GM18519 (cell line): ENCODE data around the gene BAHCC1.
"Not testable (repeated sequence)": the region's sequence is repeated elsewhere in the genome, so short reads cannot be mapped to it uniquely, and the experiment has no call there.

Experiments used
- ATAC-seq: cut with Tn5 transposase; IDR thresholded peaks from one replicate; pipeline ENCODE4 v1.9.1; 2021; ENCODE audit warnings: mild to moderate bottlenecking, moderate library complexity; ENCODE audit not compliant: unreplicated experiment, low FRiP score

Gene BAHCC1

GRCh38 chr17:81394921-81395599 is at the start of gene BAHCC1:
Gene BAHCC1 (plus strand): TSS chr17:81395457. CDS start chr17:81399740, 4,283 bp downstream.
- ATAC-seq: no peak

DNA sequence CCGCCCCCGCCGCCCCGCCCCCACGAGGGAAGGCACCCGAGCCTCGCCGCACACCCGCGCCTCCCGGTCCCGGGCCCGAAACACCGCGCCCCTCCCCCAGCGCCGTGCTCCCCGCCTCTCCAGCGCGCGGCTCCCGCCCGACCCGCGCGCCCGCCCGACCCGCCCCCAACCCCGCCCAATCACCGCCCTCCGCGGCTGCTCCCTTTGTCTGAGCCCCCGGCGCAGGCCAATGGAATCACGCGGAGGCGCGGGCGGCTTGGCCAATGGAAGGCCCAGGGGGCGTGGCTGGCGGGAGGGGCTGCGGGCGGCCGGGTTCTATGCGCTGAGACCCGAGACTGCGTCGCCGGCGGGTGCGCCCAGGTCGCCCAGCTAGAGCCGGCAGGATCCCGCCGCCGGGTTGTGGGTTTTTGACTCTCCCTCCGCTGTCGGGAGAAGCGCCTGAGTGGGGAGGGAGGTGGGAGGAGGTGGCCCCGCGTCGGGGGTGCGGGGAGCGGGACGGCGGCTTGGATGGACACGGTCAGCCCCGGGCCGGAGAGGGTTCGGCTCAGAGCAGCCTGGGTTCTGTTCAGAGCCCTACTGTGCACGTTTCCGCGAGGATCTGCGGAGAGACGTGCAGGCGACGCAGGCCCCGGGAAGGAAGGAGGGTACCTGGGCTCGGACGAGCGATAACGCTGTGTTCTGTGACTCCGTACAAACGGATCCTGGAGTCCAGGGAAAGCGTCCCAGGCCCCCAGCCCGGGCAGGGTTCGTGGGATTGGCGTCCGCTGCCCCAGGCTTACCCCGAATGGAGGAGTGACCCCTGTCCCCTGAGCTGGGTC is 49.0 kb upstream of the BAHCC1 start:
- peak; percentile 69 for ATAC-seq

GRCh38 chr17:81346908-81347349 is 48.3 kb upstream of the BAHCC1 start:
- no peak for ATAC-seq

DNA sequence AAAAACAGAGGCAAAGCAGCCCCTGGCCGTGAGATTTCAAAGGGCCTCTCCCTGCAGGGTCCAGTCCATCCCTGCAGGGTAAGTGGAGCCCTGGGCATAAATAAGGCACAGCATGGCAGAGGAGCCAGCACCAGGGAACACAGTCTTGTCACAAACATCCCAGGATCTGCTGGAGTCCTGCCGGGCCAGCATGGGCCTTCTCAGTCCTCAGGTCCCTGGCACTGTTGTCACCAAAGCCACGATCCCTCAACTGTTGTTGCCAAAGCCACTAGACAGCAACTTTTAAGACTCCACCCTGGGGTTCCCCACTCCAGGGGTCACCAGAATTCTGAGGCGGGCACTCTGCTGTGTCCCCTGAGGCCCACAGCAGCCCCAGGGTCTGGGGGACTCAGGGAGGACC is 47.8 kb upstream of the BAHCC1 start:
- ATAC-seq: no peak

DNA sequence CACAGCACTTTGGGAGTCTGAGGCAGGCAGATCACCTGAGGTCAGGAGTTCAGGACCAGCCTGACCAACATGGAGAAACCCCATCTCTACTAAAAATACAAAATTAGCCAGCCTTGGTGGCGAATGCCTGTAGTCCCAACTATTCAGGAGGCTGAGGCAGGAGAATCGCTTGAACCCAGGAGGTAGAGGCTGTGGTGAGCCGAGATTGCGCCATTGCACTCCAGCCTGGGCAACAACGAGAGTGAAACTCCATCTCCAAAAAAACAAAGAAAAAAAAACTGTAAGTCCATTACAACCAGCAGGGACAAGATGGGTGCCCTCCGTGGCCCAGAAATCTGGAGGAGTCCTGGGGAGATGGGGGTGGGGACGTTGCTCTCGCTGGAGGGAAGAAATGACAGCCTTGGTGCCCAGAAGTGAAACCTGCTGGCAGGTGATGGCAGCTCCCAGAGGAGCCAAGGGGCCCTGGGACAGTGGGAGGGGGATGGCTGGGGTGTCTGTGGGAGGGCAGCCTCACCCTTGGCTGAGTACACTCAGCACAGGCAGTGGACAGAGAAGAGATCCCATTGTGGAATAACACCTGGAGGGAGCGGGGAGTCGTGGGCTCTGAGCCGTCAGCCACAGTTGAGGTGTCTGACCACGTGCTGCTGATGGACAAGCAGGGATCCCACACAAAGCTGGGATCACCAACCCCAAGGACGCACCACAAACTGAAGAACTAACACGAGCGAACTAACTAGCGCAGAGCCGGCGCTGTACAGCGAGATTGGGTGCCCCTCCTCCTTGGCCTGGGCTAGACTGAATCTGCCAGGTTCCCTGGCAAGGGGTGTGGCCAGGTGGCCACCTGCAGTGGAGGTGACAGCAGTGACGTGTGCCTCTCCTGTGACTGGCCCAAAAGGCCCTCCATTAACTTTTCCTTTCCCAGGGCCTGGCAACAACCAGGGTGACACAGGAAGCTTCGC is 46.9 kb upstream of the BAHCC1 start:
- no peak for ATAC-seq

DNA sequence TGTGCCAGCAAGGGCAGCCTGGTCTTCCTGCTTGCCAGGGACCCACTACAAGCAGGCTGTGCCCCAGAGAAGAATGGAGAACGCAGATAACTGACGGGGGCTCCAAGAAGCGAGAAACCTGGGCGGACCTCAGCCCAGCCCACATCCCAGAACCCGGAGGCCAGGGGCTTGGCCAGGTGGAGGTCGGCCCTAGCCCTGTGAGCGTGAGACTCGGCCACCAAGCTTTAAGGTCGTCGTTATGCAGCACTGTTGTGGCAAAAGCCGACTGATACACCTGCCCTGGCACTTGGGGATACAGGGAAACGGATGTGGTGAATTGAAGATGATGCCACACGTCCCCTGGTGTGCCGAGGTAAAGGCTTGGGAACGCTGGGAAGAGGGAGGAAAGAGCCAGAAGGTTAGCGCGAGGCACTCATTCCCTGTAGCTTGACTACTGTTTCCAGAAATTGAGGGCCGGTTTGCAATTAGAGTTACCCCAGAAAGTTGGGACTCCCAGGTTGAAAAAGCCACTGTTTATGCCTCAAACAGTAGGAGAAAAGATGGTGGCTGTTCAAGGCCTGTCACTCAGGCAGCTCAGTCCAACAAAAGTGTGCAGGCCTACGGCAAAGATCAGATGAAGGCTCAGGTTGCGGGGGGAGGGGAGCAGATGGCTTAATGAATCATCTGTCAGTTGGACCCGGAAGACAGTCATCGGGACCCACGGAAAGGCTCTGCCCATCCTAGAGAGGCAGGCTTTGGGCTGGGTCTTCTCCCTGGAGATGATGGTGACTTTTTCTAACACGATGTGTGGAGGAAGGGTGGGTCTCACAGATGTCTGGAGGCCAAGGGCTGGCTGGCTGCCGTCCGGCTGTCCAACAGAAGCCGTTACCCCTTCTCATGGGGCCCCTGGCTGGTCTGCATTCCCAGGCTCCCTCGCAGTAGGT is 45.6 kb upstream of the BAHCC1 start:
- no peak for ATAC-seq

DNA sequence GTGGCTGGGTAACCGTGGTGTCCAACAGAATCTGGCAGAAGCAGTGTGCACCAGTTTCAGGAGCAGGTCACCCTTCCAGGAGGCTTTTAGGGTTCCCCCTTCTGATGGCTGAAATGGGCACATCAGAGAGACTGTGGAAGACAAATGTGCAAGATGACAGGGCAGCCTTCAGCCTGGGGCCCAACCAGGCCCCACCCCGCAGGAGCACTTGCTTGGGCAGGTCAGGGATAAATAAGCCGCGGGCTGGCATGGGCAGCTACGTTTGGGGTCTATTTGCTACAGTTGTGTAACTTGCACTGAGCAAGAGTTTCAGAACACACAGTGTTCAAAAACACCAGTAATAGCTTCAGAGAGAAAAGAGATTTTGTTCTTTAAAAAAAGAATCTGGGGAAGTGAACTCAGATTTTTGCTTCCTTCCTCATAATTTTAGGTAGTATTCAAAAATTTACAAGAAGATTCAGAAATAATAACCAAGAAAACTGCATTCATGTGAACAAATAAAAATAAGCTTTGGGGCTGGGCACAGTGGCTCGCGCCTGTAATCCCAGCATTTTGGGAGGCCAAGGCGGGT is 44.9 kb upstream of the BAHCC1 start:
- no peak for ATAC-seq

- not testable (repeated sequence) for ATAC-seq
Measured at GRCh38 chr17:81351329-81352052, 43.8 kb upstream of the BAHCC1 start.

DNA sequence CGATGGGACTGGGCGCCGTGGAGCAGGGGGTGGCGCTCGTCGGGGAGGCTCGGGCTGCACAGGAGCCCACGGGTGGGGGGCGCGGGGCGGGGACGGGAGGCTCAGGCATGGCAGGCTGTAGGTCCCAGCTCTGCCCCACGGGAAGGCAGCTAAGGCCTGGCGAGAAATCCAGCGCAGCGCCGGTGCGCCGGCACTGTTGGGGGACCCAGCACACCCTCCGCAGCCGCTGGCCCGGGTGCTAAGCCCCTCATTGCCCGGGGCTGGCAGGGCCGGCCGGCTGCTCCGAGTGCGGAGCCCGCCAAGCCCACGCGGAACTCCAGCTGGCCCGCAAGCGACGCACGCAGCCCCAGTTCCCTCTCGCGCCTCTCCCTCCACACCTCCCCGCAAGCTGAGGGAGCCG is 43.2 kb upstream of the BAHCC1 start:
- ATAC-seq: not testable (repeated sequence)

DNA sequence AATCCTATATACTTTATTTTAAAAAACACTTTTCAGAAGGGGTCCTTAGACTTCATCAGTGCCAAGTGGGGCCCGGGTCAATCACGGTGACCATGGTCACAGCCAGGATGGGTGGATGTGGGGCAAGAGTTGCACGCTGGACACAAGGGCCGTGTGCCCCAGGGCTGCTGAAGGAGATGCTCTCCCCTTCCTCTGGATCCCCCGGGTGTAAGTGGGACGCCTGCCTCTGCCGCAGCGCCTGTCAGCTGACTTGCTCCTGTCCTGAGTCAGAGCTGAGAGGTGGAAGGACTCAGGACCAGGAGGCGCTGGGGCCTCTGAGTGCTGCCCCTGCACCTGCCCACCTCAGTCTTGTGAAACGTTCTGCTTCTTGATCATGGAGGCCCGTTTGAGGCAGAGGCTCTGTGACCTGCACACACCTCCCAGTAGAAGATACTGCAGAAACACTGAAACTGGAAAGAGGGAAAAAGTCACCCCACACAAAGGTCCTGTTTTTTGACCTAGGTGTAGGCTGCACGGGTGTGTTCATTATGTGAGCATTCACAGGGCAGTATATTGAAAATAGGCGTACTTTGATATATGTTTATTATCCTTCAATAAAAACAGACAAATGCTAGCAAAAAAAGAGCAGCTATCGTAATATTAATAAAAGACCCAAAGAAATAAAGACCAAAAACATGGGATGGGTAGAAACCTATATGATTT is 40.9 kb upstream of the BAHCC1 start:
- ATAC-seq: no peak

GRCh38 chr17:81354954-81355347 is 40.3 kb upstream of the BAHCC1 start:
- no peak for ATAC-seq

DNA sequence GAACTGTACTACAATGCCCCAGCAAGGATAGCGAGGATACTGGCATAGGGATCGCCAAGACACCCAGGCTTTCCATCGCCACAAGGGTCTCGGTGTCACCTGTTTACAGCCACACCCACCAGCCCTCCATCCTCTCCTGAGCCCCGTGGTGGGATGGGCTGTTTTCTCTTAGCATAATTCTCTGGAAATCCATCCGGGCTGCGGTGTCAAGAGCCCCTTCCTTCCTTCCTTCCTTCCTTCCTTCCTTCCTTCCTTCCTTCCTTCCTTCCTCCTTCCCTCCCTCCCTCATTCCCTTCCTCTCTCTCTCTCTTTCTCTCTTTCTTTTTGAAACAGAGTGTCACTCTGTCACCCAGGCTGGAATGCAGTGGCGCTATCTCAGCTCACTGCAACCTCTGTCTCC is 36.0 kb upstream of the BAHCC1 start:
- ATAC-seq: no peak

DNA sequence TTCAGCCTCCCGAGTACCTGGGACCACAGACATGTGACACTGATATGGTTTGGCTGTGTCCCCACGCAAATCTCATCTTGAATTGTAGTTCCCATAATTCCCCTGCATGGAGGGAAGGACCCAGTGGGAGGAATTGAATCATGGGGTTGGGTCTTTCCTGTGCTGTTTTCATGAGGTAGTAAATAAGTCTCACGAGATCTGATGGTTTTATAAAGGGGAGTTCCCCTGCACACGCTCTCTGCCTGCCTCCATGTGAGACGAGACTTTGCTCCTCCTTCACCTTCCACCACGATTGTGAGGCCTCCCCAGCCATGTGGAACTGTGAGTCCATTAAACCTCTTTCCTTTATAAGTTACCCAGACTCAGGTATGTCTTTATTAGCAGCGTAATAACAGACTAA is 33.3 kb upstream of the BAHCC1 start:
- ATAC-seq: not testable (repeated sequence)

GRCh38 chr17:81364278-81365147 is 30.7 kb upstream of the BAHCC1 start:
- no peak for ATAC-seq

DNA sequence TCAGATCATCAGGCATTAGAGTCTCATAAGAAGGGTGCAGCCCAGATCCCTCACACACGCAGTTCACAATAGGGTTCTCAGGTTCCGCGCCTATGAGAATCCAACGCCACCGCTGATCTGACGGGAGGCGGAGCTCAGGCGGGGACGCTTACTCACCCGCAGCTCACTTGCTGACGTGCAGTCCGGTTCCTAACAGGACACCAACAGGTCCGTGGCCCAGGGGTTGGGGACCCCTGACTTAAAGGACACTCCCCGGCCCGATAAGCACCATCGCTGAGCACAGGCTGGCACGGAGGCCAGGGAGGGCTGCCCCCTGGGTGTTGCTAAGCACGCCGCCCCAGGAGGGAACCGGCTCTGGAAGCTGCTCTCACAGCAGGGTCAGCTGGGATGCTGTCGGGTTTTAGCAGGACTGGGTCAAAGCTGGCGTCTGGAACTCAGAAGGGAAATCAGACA is 30.1 kb upstream of the BAHCC1 start:
- no peak for ATAC-seq

GRCh38 chr17:81365601-81366585 is 29.4 kb upstream of the BAHCC1 start:
- no peak for ATAC-seq
